Measurements from ENCODE around the gene CLDN1. TPM values are rescaled to one million over a fixed set of nuclear protein-coding genes. Genes with fewer than 3 reads are reported as not detected.

The CLDN1 gene
- total and polyA plus RNA-seq, 2 of the 8 experiments (the other 6 are each of a cell fraction or from before 2014, with no cell fraction given): 3.1 to 6.1 TPM

DNA sequence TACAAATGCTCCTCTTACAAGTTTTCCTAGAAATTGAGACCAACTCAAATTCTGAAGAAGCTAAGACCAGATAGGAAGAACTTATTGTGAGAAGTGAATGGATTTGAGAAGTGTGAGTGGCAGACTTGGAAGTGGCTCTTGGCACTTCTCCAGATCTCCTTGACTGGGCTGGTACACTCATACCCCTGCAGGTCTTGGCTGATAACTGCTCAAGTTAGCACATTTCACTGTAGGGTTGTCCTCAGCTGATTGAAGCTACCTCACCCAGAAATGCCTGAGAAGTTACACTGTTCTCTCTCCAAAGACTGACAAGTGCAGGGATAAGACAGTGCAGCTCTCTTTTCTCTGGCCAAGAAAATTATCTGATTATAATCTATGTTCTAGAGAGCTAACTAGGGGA is 16.5 kb upstream of the CLDN1 start:
- Histone ChIP-seq H2BK15ac (ENCODE audit: low read length) (no peak overlapping the region), H4K91ac (replicated peaks; ENCODE audit: insufficient read length, low read length) (no peak overlapping the region), H3K18ac (ENCODE audit: extremely low read depth, low read length) (no peak overlapping the region), H2BK20ac (ENCODE audit: low read length) (no peak overlapping the region), H3K4ac (replicated peaks; ENCODE audit: insufficient read length, low read depth, low read length) (no peak overlapping the region), H2BK12ac (ENCODE audit: low read depth, low read length) (no peak overlapping the region), H2AFZ (ENCODE audit: low read length) (no peak overlapping the region), H3K9me3 (ENCODE audit: insufficient read depth in 2 of 2, low read depth in 1 of 2, low read length in 1 of 2) (no peaks in the 10 kb centered on the region), H3K56ac (replicated peaks; ENCODE audit: insufficient read length, low read depth, low read length) (no peak overlapping the region), H2AK5ac (ENCODE audit: low read depth, low read length) (no peak overlapping the region), H2BK5ac (ENCODE audit: low read depth, low read length) (no peak overlapping the region), H3K79me1 (ENCODE audit: low read depth, low read length) (no peaks in the 10 kb centered on the region), H3K14ac (ENCODE audit: insufficient read length) (no peak overlapping the region), H3K4me3 (ENCODE audit: extremely low read depth in 1 of 4, insufficient read depth in 2 of 4, low read depth in 3 of 4, low read length in 4 of 4) (no peak overlapping the region), H4K20me1 (replicated peaks in 1 of 2; ENCODE audit: control insufficient read depth in 1 of 2, insufficient read depth in 2 of 2, low read length in 2 of 2) (no peaks in the 10 kb centered on the region), H3K27me3 (replicated peaks in 1 of 4; ENCODE audit: control insufficient read depth in 3 of 4, extremely low read depth in 1 of 4, insufficient read depth in 3 of 4, low read length in 3 of 4) (no peaks in the 10 kb centered on the region), H3K23ac (ENCODE audit: insufficient read length) (no peak overlapping the region), H4K8ac (ENCODE audit: extremely low read depth, insufficient read depth, low read length) (no peak overlapping the region), H3K9ac (replicated peaks in 1 of 4; ENCODE audit: extremely low read depth in 1 of 4, low read depth in 3 of 4, low read length in 3 of 4) (no peak overlapping the region), H4K5ac (ENCODE audit: insufficient read length, low read depth, low read length) (no peak overlapping the region), H3K27ac (ENCODE audit: low read depth, low read length) (no peak overlapping the region), H3K23me2 (ENCODE audit: low read depth, low read length) (no peaks in the 10 kb centered on the region), H3K79me2 (ENCODE audit: control insufficient read depth in 1 of 2, insufficient read depth in 2 of 2, low read length in 2 of 2) (no peaks in the 10 kb centered on the region), H3K4me1 (replicated peaks in 1 of 4; ENCODE audit: control insufficient read depth in 3 of 4, insufficient read depth in 4 of 4, low read length in 3 of 4) (no peaks in the 10 kb centered on the region), H3K36me3 (ENCODE audit: control insufficient read depth in 2 of 4, insufficient read depth in 4 of 4, low read length in 3 of 4) (no peaks in the 10 kb centered on the region), H3K4me2 (ENCODE audit: insufficient read depth in 1 of 2, low read depth in 2 of 2, low read length in 2 of 2) (no peak overlapping the region), H2BK120ac (replicated peaks; ENCODE audit: low read depth, low read length) (no peak overlapping the region)
- POLR2A ChIA-PET (ENCODE audit: partially characterized antibody): no interaction called here
- no peak for DNase-seq (ENCODE audit: low read depth in 1 of 2, low spot score in 2 of 2)
- CTCF ChIA-PET (ENCODE audit: partially characterized antibody): interaction anchor here (0.7 to 7.7 kb wide), 11 partner anchors 11 to 113 kb away, joined by 3 to 36 read pairs (median 3); partner anchors contain the start of gene CLDN1
- FAIRE-seq: no peak
- no peak for TF ChIP-seq FOSL1 (IDR thresholded peaks at IDR 0.05; ENCODE audit: insufficient read depth, low read depth, low read length)
- no peak for TF ChIP-seq SIN3A (conservative IDR thresholded peaks at IDR 0.05 in 1 of 2, IDR thresholded peaks at IDR 0.05 in 1 of 2; ENCODE audit: low read depth in 1 of 2, low read length in 2 of 2)
- TF ChIP-seq BRCA1 (IDR thresholded peaks at IDR 0.05; ENCODE audit: low read depth, low read length): no peak
- TF ChIP-seq, protein P1, sequence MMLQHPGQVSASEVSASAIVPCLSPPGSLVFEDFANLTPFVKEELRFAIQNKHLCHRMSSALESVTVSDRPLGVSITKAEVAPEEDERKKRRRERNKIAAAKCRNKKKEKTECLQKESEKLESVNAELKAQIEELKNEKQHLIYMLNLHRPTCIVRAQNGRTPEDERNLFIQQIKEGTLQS (IDR thresholded peaks at IDR 0.05; ENCODE audit: insufficient read depth, low read depth, low read length): no peak
- TF ChIP-seq TAF7 (optimal IDR thresholded peaks at IDR 0.05; ENCODE audit: borderline replicate concordance, low read depth, low read length): no peak
- no peak for TF ChIP-seq MAFK (IDR thresholded peaks at IDR 0.05; ENCODE audit: low read depth, low read length)
- TF ChIP-seq USF2 (IDR thresholded peaks at IDR 0.05; ENCODE audit: low read length): no peak
- TF ChIP-seq EZH2 (IDR thresholded peaks at IDR 0.05; ENCODE audit: low read depth, low read length, severe bottlenecking): no peak
- TF ChIP-seq KDM1A (IDR thresholded peaks at IDR 0.05; ENCODE audit: borderline replicate concordance, low read length): no peak
- TF ChIP-seq CEBPB (IDR thresholded peaks at IDR 0.05; ENCODE audit: low read depth, low read length): no peak
- no peak for TF ChIP-seq CTBP2 (IDR thresholded peaks at IDR 0.05; ENCODE audit: borderline replicate concordance, insufficient read depth, insufficient read length, low read length)
- TF ChIP-seq HDAC6 (IDR thresholded peaks at IDR 0.05; ENCODE audit: low read depth, low read length): no peak

Data from H1 (cell line).